CD4-positive, alpha-beta T cell treated with Interleukin-6 for 4 hours (primary cell): Measurements from ENCODE around the gene CYP2A6.
"Not testable (repeated sequence)": the region's sequence is repeated elsewhere in the genome, so short reads cannot be mapped to it uniquely, and the experiment has no call there.

ENCODE experiments used
- DNase-seq: peaks from one replicate; pipeline ENCODE4 v3.0.0-alpha.2; 2020; ENCODE audit warnings: mixed read lengths

The CYP2A6 gene

GRCh38 chr19:40818480-40819399 is 31.5 kb downstream of the CYP2A6 start:
- DNase-seq, result peak; percentile 79

DNA sequence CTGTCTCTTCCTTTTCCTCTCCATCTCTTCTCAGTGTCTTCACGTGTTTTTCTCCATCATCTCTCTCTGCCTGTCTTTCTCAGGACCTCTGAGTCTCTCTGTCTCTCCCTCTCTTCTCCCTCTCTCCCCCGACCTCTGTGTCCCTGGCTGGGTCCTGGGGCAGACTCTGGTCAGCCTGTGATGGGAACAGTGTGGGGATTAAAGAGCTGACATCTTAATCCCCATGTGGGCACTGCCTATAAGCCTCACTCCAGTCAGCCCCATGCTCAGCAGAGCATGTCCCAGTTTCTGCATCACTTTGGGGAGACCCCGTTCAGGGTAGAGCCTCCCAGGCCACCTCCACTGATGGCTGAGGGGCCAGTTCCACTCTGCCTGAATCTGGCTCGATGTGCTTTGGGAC is 35.0 kb downstream of the CYP2A6 start:
- no peak for DNase-seq

GRCh38 chr19:40813182-40813581 is 37.1 kb downstream of the CYP2A6 start:
- no peak for DNase-seq

GRCh38 chr19:40812571-40812970 is 37.7 kb downstream of the CYP2A6 start:
- DNase-seq, result not testable (repeated sequence)

GRCh38 chr19:40811478-40812341 is 38.5 kb downstream of the CYP2A6 start:
- DNase-seq, result peak; percentile 63

- DNase-seq, result peak; percentile 64
Observed at GRCh38 chr19:40810649-40811408, 39.4 kb downstream of the CYP2A6 start.

DNA sequence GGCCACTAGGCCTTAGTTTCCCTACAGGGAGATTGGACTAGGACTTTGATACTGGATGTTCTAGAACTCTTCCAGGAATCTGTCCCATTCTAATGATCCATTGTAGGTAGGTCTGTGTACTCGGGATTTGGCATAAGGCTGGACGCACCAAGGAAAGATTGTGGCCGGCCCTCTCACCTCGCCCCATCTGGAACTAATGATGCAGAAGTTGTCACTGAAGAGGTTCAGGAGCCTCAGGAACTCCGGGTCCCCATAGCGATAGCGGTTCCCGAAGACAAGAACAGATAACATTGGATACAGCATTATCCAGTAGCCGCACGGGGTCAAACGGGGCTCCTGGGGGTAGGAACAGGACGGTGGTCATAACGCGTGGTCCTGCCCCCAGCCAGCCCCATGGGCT is 40.1 kb downstream of the CYP2A6 start:
- DNase-seq, result no peak

DNA sequence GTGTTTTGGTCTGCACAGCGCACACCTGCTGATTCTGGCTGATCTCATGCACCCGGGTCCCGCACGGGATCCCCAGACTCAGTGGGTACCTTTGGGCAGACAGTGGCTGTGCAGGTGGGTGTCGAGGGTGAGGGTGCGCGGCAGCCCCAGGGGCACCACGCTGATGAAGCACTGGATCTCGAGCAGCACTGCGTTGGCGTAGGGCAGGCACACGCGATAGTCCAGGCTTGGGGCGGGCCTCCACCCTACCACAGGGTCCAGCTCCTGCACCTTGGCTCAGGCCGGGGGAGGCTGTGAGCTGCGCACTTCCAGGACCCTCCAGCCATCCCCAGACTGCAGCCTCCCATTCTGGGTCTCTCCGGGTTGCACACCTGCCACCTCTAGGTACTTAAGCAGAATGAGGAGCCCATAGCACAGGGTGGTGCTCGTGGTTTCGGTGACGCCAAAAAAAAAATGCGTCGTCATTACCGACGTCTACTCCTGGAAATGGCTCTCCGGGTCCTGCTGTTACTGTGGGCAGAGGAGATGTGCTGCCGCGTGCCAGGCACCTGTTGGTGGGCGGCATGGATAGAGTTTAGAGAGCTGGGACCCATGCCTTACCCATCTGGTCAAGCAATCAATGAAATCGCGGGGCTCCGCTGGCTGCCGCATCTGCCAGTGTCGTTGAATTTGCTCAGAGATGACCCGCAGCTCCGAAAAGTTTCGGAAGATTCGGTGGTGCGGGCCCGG is 40.7 kb downstream of the CYP2A6 start:
- DNase-seq, result no peak

GRCh38 chr19:40808497-40808896 is 41.8 kb downstream of the CYP2A6 start:
- no peak for DNase-seq

GRCh38 chr19:40808021-40808325 is 42.3 kb downstream of the CYP2A6 start:
- no peak for DNase-seq

DNA sequence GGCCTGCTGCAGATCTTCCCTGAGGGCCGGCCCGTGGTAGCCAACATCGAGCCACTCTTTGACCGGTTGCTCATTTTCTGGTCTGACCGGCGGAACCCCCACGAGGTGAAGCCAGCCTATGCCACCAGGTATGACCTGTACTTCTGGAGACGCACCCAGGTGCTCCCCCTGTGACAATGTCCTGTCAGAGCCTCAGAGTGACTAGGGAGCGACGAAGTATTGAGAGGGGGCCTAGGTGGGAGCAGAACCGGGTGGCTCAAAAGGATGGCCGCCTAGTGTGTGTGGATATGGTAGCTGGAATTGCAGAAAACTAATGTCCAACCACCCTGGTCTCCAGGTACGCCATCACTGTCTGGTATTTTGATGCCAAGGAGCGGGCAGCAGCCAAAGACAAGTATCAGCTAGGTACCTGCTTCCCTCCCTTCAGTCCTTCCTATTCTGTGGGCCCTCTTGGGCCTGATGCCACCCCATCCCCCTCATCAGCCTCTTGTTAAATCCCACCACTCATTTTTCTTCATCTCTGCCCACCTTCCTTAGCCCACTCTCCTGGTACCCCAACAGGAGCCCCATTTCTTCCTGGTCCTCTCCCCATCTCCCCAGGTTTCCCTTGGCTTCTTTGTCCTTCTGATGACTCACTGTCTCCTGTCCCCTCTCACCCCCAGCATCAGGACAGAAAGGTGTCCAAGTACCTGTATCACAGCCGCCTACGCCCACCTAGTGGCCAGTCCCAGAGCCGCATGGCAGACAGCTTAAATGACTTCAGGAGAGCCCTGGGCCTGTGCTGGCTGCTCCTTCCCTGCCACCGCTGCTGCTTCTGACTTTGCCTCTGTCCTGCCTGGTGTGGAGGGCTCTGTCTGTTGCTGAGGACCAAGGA is 42.9 kb downstream of the CYP2A6 start:
- no peak for DNase-seq

DNA sequence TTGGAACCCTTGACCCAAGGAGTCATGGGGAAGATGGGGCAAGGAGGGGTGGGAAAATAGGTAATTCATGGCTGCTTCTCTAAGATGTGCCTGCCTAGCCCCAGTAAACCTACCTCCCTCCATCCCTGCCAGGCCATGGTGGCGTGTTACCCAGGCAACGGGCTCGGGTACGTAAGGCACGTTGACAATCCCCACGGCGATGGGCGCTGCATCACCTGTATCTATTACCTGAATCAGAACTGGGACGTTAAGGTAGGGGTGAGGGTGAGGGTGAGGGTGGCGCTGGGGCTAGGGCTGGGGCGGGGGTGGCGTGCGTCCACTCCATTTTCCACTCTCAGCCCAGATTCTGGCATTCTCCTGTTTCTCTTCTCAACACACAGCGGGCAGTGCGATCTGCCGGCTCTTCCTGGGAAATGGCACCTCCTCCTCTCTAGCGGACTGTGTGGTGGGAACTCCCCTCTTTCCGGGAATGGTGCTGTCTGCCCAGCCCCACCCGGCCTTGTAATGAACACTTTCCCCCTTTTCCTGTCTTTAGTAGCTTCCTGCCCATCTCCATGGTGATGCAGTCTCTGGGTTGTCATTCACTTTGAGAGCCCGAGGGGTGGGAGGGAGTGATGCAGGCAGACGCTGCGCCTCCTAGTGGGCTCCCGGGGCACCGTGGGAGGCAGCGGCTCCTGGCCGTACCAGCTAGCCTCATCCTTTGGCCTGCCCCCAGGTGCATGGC is 43.7 kb downstream of the CYP2A6 start:
- peak; percentile 86 for DNase-seq

DNA sequence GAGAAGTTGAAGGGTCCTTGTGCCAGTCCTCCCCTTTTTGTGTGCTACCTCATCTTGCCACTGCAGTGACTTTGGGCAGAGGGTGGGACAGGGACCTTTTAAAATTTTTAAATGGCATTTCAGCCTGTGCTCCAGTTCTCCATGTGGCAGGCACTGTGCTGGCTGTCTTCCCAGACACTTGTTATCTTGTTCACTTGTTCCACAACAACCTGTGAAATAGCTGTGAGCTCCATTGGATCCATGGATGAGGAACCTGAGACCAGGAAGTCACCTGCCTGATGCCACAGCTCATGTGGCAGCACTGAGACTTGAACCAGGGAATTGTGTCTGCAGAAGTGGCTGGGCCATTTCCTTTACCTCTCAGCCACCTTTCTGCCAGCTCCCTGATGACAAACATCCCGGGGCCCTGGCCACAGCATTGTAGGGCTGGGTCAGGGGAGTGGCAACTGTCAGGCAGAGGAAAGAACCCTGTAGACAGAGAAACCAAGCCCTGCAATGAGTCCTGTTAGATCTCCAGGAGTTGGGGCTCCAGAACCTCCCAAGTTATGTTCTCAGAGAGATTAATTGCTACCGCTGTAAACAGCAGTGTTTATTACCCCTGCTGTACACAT is 44.9 kb downstream of the CYP2A6 start:
- peak; percentile 76 for DNase-seq

GRCh38 chr19:40804783-40805242 is 45.4 kb downstream of the CYP2A6 start:
- DNase-seq, result peak; percentile 45

- peak; percentile 81 for DNase-seq
Observed at GRCh38 chr19:40803857-40804782, 46.1 kb downstream of the CYP2A6 start.

DNA sequence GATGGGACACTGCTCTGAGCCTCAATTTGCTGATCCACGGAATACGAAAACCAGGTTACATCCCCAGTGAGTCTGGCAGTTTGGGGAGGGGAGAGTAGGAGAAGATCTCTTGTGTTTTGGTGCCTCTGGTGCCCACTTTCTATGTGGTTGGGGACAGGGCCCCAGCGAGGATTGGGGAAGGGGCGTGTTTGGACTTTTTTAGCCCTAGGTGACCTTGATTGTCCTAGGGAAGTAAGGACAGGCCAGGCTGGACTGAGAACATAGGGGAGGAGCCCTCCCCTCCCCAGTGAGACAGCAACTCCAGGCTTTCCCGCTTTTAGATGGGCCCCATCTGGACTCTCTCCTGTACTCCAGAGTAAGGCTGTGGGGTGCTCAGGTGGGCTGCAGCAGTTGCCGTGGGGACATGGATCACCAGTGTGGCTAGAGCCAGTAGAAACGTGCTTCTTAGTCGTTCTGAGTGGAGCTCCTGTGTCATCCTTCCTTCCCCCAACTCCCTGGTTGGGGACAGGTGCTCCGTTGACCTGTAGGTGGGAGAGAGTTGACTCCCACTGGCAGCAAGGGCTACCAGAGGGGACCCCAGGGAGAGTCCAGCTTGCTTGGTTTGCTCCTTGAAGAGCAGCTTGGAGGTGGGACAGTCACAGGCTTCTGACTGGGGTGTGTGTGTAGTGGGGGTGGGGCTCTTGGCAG is 46.9 kb downstream of the CYP2A6 start:
- DNase-seq, result no peak

DNA sequence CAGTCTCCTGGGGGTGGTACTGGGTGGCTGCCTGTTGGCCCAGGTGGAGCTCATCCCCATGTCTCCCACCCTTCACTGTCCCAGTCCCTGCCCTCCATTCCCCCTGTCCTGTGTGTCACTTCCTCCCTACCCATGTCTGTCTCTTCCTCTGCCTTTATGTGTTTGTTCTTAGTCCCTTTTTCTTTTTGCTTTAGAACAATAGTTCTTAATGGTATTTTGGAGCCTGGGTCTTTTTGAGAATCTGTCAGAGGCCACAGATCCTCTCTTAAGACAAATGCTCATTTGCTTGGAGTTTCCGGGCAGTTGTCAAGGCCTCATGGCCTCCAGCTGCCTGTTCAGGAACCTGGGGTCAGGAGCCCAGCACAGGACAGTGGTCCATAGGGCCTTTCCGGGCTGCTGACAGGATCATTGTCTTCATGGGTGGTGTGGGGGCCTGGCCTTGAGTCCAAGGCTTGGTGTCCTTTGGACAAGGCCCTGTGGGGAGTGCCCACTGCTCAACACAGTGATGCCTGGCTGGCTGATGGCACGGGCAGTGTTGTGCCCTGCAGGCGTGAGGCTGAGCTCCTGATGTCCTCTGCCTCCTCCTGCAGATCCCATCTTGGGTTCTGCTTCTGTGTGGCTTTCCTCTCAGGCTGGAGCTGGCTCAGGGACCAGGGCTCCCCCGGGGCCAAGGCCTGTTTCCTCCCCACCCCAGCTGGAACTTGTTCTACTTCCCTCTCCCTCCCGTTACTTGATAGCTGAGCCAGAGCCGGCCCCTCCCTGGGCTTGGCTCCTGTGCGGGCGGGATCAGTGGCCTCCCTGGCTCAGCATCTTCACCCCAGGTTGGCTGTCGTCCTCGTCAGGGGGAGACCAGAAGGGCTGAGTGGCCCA is 47.7 kb downstream of the CYP2A6 start:
- no peak for DNase-seq
